GM12892 (cell line): Measurements from ENCODE around the gene UNCX.

Experiments used
- POLR2A ChIP-seq: IDR thresholded peaks from 2 replicates; pipeline ENCODE4 v1.6.1; 2011; ENCODE audit warnings: low read depth, low read length, control low read depth
- POLR2AphosphoS5 ChIP-seq: IDR thresholded peaks from 2 replicates; pipeline ENCODE4 v1.6.1; 2011; ENCODE audit warnings: low read depth, low read length, control low read depth
- TAF1 ChIP-seq: IDR thresholded peaks from 2 replicates; pipeline ENCODE4 v1.6.1; 2011; ENCODE audit warnings: low read depth, mild to moderate bottlenecking, control low read depth, low read length, borderline replicate concordance

GRCh38 chr7:1248143-1248915 lies 15.7 kb downstream of the UNCX start:
- no peak for TF ChIP-seq POLR2AphosphoS5
- no peak for TF ChIP-seq POLR2A
- no peak for TF ChIP-seq TAF1
